HG02840 (cell line): ENCODE results near the gene ALPG.
"Not testable (repeated sequence)": the region's sequence is repeated elsewhere in the genome, so short reads cannot be mapped to it uniquely, and the experiment has no call there.

Source experiments
- ATAC-seq: cut with Tn5 transposase; IDR thresholded peaks from one replicate; pipeline ENCODE4 v1.9.1; 2021; ENCODE audit warnings: mild to moderate bottlenecking, moderate library complexity, moderate number of reproducible peaks; ENCODE audit not compliant: unreplicated experiment, low FRiP score

Gene ALPG

GRCh38 chr2:232393556-232393955, 13.1 kb upstream of the ALPG start:
- ATAC-seq: no peak

GRCh38 chr2:232394431-232394830, 12.2 kb upstream of the ALPG start:
- ATAC-seq: not testable (repeated sequence)

GRCh38 chr2:232395586-232395985, 11.1 kb upstream of the ALPG start:
- ATAC-seq: no peak

GRCh38 chr2:232396683-232397082, 10.0 kb upstream of the ALPG start:
- no peak for ATAC-seq

GRCh38 chr2:232398293-232399034, 8.2 kb upstream of the ALPG start:
- no peak for ATAC-seq

- ATAC-seq: no peak
Observed at GRCh38 chr2:232400256-232401015, 6.2 kb upstream of the ALPG start.

- ATAC-seq: no peak
Observed at GRCh38 chr2:232402518-232402917, 4.1 kb upstream of the ALPG start.

GRCh38 chr2:232405943-232406510, 617 bp upstream of the ALPG start:
- no peak for ATAC-seq

- not testable (repeated sequence) for ATAC-seq
Observed at GRCh38 chr2:232407428-232408150, 945 bp downstream of the ALPG start.

- ATAC-seq: not testable (repeated sequence)
Observed at GRCh38 chr2:232408269-232408668, 1.6 kb downstream of the ALPG start.

- not testable (repeated sequence) for ATAC-seq
Observed at GRCh38 chr2:232409617-232410016, 3.0 kb downstream of the ALPG start.

GRCh38 chr2:232410238-232410900, 3.7 kb downstream of the ALPG start:
- no peak for ATAC-seq

GRCh38 chr2:232411901-232412629, 5.4 kb downstream of the ALPG start:
- ATAC-seq: no peak

GRCh38 chr2:232412986-232413385, 6.3 kb downstream of the ALPG start:
- no peak for ATAC-seq

- no peak for ATAC-seq
Observed at GRCh38 chr2:232415138-232415690, 8.6 kb downstream of the ALPG start.

GRCh38 chr2:232415736-232416520, 9.3 kb downstream of the ALPG start:
- ATAC-seq: no peak

- no peak for ATAC-seq
Observed at GRCh38 chr2:232416521-232417470, 10.2 kb downstream of the ALPG start.
